B cell (primary cell): ENCODE data around the gene ASTN1. TPM values are rescaled to one million over a fixed set of nuclear protein-coding genes. Genes with fewer than 3 reads are reported as not detected.

Source experiments
- ATAC-seq: fragments of 200-7000 bp; cut with Tn5 transposase; one replicate; pipeline ENCODE4 v1.10.0; 2021; ENCODE audit warnings: low read depth, mild to moderate bottlenecking, moderate number of reproducible peaks, moderate library complexity
- CTCF ChIA-PET: fragments of 350-600 bp; sonication (Branson Sonifier 250); formaldehyde crosslinking; loops from one replicate; lab custom pipeline; 2021; ENCODE audit warnings: antibody characterized with exemption, inconsistent platforms; lab: Charles Lee
- POLR2A ChIA-PET: fragments of 350-600 bp; sonication (Branson Sonifier 250); formaldehyde crosslinking; loops from one replicate; lab custom pipeline; 2021; ENCODE audit warnings: antibody characterized with exemption; lab: Charles Lee
- DNase-seq: peaks from one replicate; pipeline ENCODE4 v3.0.0; 2013
- H2AFZ ChIP-seq: 2 replicates; pipeline ENCODE4 v1.6.1; 2012; ENCODE audit warnings: mild to moderate bottlenecking, low read depth, low read length; ENCODE audit not compliant: insufficient read depth, poor library complexity, severe bottlenecking
- H3K27ac ChIP-seq, 2 donors: 1 replicate in 1 of 2; 2 replicates in 1 of 2; pipeline ENCODE4 v1.5.1; 2012 to 2013; ENCODE audit warnings: low read length in 2 of 2, mild to moderate bottlenecking in 2 of 2, moderate library complexity in 1 of 2
- H3K27me3 ChIP-seq, 4 experiments: fragments of 200-600 bp in 1 of 4; sonication (generic) in 1 of 4; replicated peaks in 1 of 4; 1 replicate in 2 of 4; 2 replicates in 2 of 4; pipeline versions ENCODE4 v1.6.1 to v1.7.0; 2013 to 2016; ENCODE audit warnings: low read length in 3 of 4, mild to moderate bottlenecking in 2 of 4, mixed read lengths in 1 of 4, moderate library complexity in 1 of 4; ENCODE audit not compliant: insufficient read depth in 4 of 4, control insufficient read depth in 3 of 4; ENCODE audit errors: control extremely low read depth in 1 of 4
- H3K36me3 ChIP-seq, 2 experiments: replicated peaks in 1 of 2; 1 replicate in 1 of 2; 2 replicates in 1 of 2; pipeline versions ENCODE4 v1.6.1 to v1.7.1; 2013; ENCODE audit warnings: low read length in 1 of 2; ENCODE audit not compliant: insufficient read depth in 2 of 2, control insufficient read depth in 1 of 2; ENCODE audit errors: control extremely low read depth in 1 of 2, extremely low read depth in 1 of 2
- H3K4me1 ChIP-seq, 2 donors: fragments of 200-600 bp in 1 of 2; sonication (generic) in 1 of 2; 1 replicate in 1 of 2; 2 replicates in 1 of 2; pipeline versions ENCODE4 v1.5.1 to v1.6.1; 2013 to 2017; ENCODE audit warnings: low read length in 2 of 2; ENCODE audit not compliant: control insufficient read depth in 2 of 2, insufficient read depth in 2 of 2
- H3K4me2 ChIP-seq: replicated peaks from 2 replicates; pipeline ENCODE3; 2012; ENCODE audit warnings: mild to moderate bottlenecking, low read depth, low read length; ENCODE audit not compliant: poor library complexity, severe bottlenecking
- H3K4me3 ChIP-seq, 5 experiments: fragments of 200-600 bp in 1 of 5; sonication (generic) in 1 of 5; 1 replicate in 3 of 5; 2 replicates in 2 of 5; pipeline versions ENCODE4 v1.5.1 to v1.7.0; 2011 to 2016; ENCODE audit warnings: low read length in 4 of 5, mild to moderate bottlenecking in 4 of 5, low read depth in 2 of 5, control low read depth in 1 of 5, moderate library complexity in 1 of 5; ENCODE audit not compliant: insufficient read depth in 1 of 5; ENCODE audit errors: control extremely low read depth in 1 of 5, extremely low read depth in 1 of 5
- H3K79me2 ChIP-seq: fragments of 200-600 bp; sonication (generic); one replicate; pipeline ENCODE4 v1.6.0; 2016; ENCODE audit warnings: low read length; ENCODE audit not compliant: control insufficient read depth, insufficient read depth
- H3K9ac ChIP-seq: fragments of 200-600 bp; sonication (generic); 2 replicates; pipeline ENCODE4 v1.6.1; 2017; ENCODE audit warnings: mild to moderate bottlenecking, low read length, moderate library complexity
- H3K9me3 ChIP-seq, 3 donors: one replicate each; pipeline versions ENCODE4 v1.6.1 to v1.7.1; 2013; ENCODE audit warnings: low read length in 2 of 3; ENCODE audit not compliant: control insufficient read depth in 2 of 3, insufficient read depth in 1 of 3; ENCODE audit errors: control extremely low read depth in 1 of 3
- H4K20me1 ChIP-seq: 2 replicates; pipeline ENCODE4 v1.6.0; 2012; ENCODE audit warnings: mild to moderate bottlenecking, low read length; ENCODE audit not compliant: insufficient read depth, control insufficient read depth, poor library complexity, severe bottlenecking
- H3K27ac Mint-ChIP-seq: one replicate; pipeline ENCODE4 v1.8.0; 2021; ENCODE audit warnings: mixed read lengths
- H3K27me3 Mint-ChIP-seq: one replicate; pipeline ENCODE4 v1.8.0; 2021; ENCODE audit warnings: mixed read lengths
- H3K4me1 Mint-ChIP-seq: one replicate; pipeline ENCODE4 v1.8.0; 2021; ENCODE audit warnings: mixed read lengths
- H3K4me3 Mint-ChIP-seq: one replicate; pipeline ENCODE4 v1.8.0; 2021; ENCODE audit warnings: mixed read lengths
- H3K9me3 Mint-ChIP-seq: one replicate; pipeline ENCODE4 v1.8.0; 2022; ENCODE audit warnings: mixed read lengths; ENCODE audit not compliant: insufficient read depth
- EZH2 ChIP-seq: IDR thresholded peaks from 2 replicates; pipeline ENCODE4 v1.6.1; 2012; ENCODE audit warnings: borderline replicate concordance, low read depth, mild to moderate bottlenecking, moderate library complexity, low read length; ENCODE audit not compliant: insufficient read depth, poor library complexity, severe bottlenecking
- WGBS: methylation state at CpG from one replicate; pipeline ENCODE4 v1.1.5; 2013; ENCODE audit warnings: missing lambda C conversion rate; ENCODE audit not compliant: insufficient coverage; 5-methylcytosine and 5-hydroxymethylcytosine counted together
- intact Hi-C: fragments of 100-400 bp; cut with micrococcal nuclease; formaldehyde crosslinking; loops from one replicate; pipeline ENCODE4 v1.10.0; 2022
- polyA plus RNA-seq: library from polyadenylated mRNA; depleted of rRNA; stranded (reverse); fragments of >200 nt; gene quantifications from 2 replicates; pipeline ENCODE4 v1.2.3, GENCODE V29; 2012
- total RNA-seq, 2 donors: library from RNA; stranded (reverse); fragments of 120-200 nt in 1 of 2; gene quantifications; 1 replicate in 1 of 2; 2 replicates in 1 of 2; pipeline versions ENCODE4 v1.2.3 to v1.2.4, GENCODE V29; 2013 to 2022
- TF ChIP-seq, protein P1 (sequence below): fragments of 200-600 bp; IDR thresholded peaks from one replicate; pipeline ENCODE4 v1.8.0; 2022; ENCODE audit warnings: antibody characterized with exemption, mild to moderate bottlenecking

ASTN1 gene
- total and polyA plus RNA-seq, 2 donors (not counting 1 experiment from before 2014, with no cell fraction given), result not detected

DNA sequence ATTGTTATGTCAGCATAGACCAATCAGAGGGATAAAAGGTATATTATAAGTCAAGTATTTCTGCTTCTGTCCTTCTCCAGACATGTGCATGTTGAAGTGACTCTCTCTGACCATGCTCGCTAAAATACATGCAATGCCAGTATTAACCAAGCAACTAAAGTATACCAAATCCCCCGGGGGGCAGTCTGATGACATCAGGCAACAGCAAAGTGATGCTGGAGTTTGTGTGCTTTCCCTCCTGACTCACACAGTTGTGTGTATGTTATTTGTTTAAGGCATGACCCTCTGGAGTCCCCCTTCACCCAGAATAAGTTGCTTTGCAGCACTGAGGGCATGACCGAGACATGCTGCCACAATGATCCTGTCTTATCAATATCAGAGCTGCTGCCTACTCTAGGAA is 8.4 kb upstream of the ASTN1 start:
- intact Hi-C loops, result no loop called here
- no CpG with 5 or more reads among the region's 3 CpGs for WGBS
- no peaks in the 10 kb centered on the region for H3K79me2 ChIP-seq
- ATAC-seq (no peak), DNase-seq (no peak)
- H3K4me3 ChIP-seq, result no peak overlapping the region
- Mint-ChIP-seq H3K27me3 (peaks cover 29% of the 10 kb centered on the region), H3K9me3 (no peaks in the 10 kb centered on the region), H3K4me3 (no peak overlapping the region), H3K4me1 (peaks cover 6% of the 10 kb centered on the region), H3K27ac (no peak overlapping the region)
- peaks cover 0 to 5% of the 10 kb centered on the region in 2 donors for H3K4me1 ChIP-seq
- H3K9me3 ChIP-seq, result peaks cover 0 to 7% (median 0%) of the 10 kb centered on the region in 3 donors
- no peak overlapping the region for H3K4me2 ChIP-seq
- no peak overlapping the region for H3K9ac ChIP-seq
- TF ChIP-seq, protein P1, sequence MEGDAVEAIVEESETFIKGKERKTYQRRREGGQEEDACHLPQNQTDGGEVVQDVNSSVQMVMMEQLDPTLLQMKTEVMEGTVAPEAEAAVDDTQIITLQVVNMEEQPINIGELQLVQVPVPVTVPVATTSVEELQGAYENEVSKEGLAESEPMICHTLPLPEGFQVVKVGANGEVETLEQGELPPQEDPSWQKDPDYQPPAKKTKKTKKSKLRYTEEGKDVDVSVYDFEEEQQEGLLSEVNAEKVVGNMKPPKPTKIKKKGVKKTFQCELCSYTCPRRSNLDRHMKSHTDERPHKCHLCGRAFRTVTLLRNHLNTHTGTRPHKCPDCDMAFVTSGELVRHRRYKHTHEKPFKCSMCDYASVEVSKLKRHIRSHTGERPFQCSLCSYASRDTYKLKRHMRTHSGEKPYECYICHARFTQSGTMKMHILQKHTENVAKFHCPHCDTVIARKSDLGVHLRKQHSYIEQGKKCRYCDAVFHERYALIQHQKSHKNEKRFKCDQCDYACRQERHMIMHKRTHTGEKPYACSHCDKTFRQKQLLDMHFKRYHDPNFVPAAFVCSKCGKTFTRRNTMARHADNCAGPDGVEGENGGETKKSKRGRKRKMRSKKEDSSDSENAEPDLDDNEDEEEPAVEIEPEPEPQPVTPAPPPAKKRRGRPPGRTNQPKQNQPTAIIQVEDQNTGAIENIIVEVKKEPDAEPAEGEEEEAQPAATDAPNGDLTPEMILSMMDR, result no peak
- no peak for TF ChIP-seq EZH2
- POLR2A ChIA-PET, result no interaction called here
- H2AFZ ChIP-seq, result no peak overlapping the region
- peaks cover 0 to 26% (median 16%) of the 10 kb centered on the region in 4 experiments for H3K27me3 ChIP-seq
- no peak overlapping the region for H3K27ac ChIP-seq
- CTCF ChIA-PET, result no interaction called here
- no peaks in the 10 kb centered on the region for H3K36me3 ChIP-seq
- H4K20me1 ChIP-seq, result no peaks in the 10 kb centered on the region

DNA sequence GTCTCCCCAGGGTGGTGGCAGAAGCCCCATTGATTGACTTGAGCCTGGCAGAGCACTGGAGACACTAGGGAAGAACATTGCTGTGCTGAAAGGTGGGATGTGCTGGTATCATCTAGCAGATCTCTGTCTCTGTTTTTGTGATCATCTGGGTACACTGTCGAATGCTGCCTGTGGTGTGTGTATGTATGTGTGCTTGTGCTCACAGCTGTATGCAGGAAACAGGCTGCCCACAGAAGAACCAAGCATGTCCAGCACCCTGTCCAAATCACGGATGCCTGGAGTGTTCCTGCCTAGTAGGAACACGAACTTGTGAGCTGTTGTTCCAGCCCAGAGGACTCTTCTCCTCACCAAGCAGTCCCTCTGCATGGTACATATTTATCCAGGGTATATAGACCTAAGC is 7.8 kb upstream of the ASTN1 start:
- DNase-seq, result no peak
- POLR2A ChIA-PET, result no interaction called here
- no peak overlapping the region for H2AFZ ChIP-seq
- H3K27ac ChIP-seq, result no peak overlapping the region
- TF ChIP-seq EZH2, result no peak
- TF ChIP-seq, protein P1, result no peak
- H3K4me3 ChIP-seq, result no peak overlapping the region
- H3K4me2 ChIP-seq, result no peak overlapping the region
- peaks cover 0 to 7% (median 0%) of the 10 kb centered on the region in 3 donors for H3K9me3 ChIP-seq
- H3K4me1 ChIP-seq, result peaks cover 0 to 5% of the 10 kb centered on the region in 2 donors
- CTCF ChIA-PET, result no interaction called here
- no peaks in the 10 kb centered on the region for H3K36me3 ChIP-seq
- 53% methylated on average over 3 of the region's 3 CpGs for WGBS
- H3K27me3 ChIP-seq, result peaks cover 0 to 26% (median 16%) of the 10 kb centered on the region in 4 experiments
- Mint-ChIP-seq H3K4me1 (peaks cover 6% of the 10 kb centered on the region), H3K9me3 (no peaks in the 10 kb centered on the region), H3K4me3 (no peak overlapping the region), H3K27ac (no peak overlapping the region), H3K27me3 (peaks cover 29% of the 10 kb centered on the region)
- intact Hi-C loops, result no loop called here
- no peaks in the 10 kb centered on the region for H3K79me2 ChIP-seq
- no peak overlapping the region for H3K9ac ChIP-seq
- no peaks in the 10 kb centered on the region for H4K20me1 ChIP-seq
- ATAC-seq, result no peak
